ENCODE results near the gene MRPL32. TPM values are rescaled to one million over a fixed set of nuclear protein-coding genes. Genes with fewer than 3 reads are reported as not detected.
A peak's percentile ranks its signal among the peaks of the same experiment; 100 is the strongest.

Gene MRPL32
- total and polyA plus RNA-seq, 2 of the 13 experiments (the other 11 are each of a cell fraction or from before 2014, with no cell fraction given) = 39.0 to 81.2 TPM

DNA sequence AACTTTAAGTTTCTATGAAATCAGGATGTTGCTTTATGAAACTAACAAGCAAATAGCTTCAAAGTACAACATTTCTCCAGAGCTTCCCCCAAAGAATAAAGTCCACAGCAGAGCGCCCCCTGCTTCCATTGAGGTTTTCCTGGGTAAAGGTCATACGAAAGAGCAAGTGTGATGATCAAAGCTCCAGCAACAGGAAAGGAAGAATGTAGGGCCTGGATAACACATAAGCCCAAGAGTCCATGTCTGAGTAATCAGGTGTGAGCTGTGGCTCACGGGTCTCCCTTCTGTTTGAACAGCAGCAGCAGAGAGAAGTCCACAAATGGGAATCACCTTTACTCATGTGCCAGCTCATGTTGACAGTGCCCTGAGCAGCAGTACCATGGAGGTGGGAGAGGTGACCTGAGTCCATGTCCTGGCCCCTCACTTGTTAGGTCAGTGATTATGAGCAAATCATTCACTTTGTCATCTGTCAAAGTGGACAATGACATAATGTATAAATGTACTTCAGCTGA, 50.5 kb downstream of the MRPL32 start (continued):
- TF ChIP-seq, protein P1, sequence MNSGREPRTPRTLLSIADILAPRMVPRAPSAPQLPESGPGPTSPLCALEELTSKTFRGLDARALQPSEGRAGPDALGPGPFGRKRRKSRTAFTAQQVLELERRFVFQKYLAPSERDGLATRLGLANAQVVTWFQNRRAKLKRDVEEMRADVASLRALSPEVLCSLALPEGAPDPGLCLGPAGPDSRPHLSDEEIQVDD (CRISPR knock-in tag; IDR thresholded peaks at IDR 0.05; ENCODE audit: borderline replicate concordance) = no peak
- TF ChIP-seq SKI (IDR thresholded peaks at IDR 0.05; ENCODE audit: partially characterized antibody) = peak; percentile 77
- TF ChIP-seq REXO4 (CRISPR knock-in tag; IDR thresholded peaks at IDR 0.05; ENCODE audit: borderline replicate concordance) = no peak
- TF ChIP-seq, protein P2, sequence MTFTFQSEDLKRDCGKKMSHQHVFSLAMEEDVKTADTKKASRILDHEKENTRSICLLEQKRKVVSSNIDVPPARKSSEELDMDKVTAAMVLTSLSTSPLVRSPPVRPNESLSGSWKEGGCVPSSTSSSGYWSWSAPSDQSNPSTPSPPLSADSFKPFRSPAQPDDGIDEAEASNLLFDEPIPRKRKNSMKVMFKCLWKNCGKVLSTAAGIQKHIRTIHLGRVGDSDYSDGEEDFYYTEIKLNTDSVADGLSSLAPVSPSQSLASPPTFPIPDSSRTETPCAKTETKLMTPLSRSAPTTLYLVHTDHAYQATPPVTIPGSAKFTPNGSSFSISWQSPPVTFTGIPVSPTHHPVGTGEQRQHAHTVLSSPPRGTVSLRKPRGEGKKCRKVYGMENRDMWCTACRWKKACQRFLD (CRISPR knock-in tag; IDR thresholded peaks at IDR 0.05; ENCODE audit: borderline replicate concordance) = no peak
- no peak for TF ChIP-seq ZNF224 (CRISPR knock-in tag; IDR thresholded peaks at IDR 0.05)
- TF ChIP-seq, protein P3, sequence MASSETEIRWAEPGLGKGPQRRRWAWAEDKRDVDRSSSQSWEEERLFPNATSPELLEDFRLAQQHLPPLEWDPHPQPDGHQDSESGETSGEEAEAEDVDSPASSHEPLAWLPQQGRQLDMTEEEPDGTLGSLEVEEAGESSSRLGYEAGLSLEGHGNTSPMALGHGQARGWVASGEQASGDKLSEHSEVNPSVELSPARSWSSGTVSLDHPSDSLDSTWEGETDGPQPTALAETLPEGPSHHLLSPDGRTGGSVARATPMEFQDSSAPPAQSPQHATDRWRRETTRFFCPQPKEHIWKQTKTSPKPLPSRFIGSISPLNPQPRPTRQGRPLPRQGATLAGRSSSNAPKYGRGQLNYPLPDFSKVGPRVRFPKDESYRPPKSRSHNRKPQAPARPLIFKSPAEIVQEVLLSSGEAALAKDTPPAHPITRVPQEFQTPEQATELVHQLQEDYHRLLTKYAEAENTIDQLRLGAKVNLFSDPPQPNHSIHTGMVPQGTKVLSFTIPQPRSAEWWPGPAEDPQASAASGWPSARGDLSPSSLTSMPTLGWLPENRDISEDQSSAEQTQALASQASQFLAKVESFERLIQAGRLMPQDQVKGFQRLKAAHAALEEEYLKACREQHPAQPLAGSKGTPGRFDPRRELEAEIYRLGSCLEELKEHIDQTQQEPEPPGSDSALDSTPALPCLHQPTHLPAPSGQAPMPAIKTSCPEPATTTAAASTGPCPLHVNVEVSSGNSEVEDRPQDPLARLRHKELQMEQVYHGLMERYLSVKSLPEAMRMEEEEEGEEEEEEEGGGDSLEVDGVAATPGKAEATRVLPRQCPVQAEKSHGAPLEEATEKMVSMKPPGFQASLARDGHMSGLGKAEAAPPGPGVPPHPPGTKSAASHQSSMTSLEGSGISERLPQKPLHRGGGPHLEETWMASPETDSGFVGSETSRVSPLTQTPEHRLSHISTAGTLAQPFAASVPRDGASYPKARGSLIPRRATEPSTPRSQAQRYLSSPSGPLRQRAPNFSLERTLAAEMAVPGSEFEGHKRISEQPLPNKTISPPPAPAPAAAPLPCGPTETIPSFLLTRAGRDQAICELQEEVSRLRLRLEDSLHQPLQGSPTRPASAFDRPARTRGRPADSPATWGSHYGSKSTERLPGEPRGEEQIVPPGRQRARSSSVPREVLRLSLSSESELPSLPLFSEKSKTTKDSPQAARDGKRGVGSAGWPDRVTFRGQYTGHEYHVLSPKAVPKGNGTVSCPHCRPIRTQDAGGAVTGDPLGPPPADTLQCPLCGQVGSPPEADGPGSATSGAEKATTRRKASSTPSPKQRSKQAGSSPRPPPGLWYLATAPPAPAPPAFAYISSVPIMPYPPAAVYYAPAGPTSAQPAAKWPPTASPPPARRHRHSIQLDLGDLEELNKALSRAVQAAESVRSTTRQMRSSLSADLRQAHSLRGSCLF (CRISPR knock-in tag; IDR thresholded peaks at IDR 0.05; ENCODE audit: borderline replicate concordance) = no peak
- no peak for TF ChIP-seq ZNF788 (CRISPR knock-in tag; IDR thresholded peaks at IDR 0.05; ENCODE audit: borderline replicate concordance)
- peak; percentile 52; the same call in 1 of the 2 replicates for TF ChIP-seq ZMYM2 (CRISPR knock-in tag; IDR thresholded peaks at IDR 0.05)
- TF ChIP-seq, protein P4, sequence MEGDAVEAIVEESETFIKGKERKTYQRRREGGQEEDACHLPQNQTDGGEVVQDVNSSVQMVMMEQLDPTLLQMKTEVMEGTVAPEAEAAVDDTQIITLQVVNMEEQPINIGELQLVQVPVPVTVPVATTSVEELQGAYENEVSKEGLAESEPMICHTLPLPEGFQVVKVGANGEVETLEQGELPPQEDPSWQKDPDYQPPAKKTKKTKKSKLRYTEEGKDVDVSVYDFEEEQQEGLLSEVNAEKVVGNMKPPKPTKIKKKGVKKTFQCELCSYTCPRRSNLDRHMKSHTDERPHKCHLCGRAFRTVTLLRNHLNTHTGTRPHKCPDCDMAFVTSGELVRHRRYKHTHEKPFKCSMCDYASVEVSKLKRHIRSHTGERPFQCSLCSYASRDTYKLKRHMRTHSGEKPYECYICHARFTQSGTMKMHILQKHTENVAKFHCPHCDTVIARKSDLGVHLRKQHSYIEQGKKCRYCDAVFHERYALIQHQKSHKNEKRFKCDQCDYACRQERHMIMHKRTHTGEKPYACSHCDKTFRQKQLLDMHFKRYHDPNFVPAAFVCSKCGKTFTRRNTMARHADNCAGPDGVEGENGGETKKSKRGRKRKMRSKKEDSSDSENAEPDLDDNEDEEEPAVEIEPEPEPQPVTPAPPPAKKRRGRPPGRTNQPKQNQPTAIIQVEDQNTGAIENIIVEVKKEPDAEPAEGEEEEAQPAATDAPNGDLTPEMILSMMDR (CRISPR knock-in tag; IDR thresholded peaks at IDR 0.05) = peak; percentile 63
- no peak for TF ChIP-seq ZNF3 (CRISPR knock-in tag; IDR thresholded peaks at IDR 0.05)
- TF ChIP-seq ARNT (IDR thresholded peaks at IDR 0.05) = no peak
- no peak for TF ChIP-seq CBX5 (CRISPR knock-in tag; IDR thresholded peaks at IDR 0.05; ENCODE audit: borderline replicate concordance)
- no peak for TF ChIP-seq SP2 (CRISPR knock-in tag; IDR thresholded peaks at IDR 0.05)
- no peak for TF ChIP-seq SCMH1 (CRISPR knock-in tag; IDR thresholded peaks at IDR 0.05; ENCODE audit: borderline replicate concordance)
- no peak for TF ChIP-seq YY1 (IDR thresholded peaks at IDR 0.05; ENCODE audit: insufficient read depth, insufficient replicate concordance, low read depth, low read length)
- no peak for TF ChIP-seq PHF20 (CRISPR knock-in tag; IDR thresholded peaks at IDR 0.05)
- TF ChIP-seq ZFP90 (CRISPR knock-in tag; IDR thresholded peaks at IDR 0.05; ENCODE audit: borderline replicate concordance) = no peak
